HG03520 (cell line): Measurements from ENCODE around the gene DDX39B.
"Not testable (repeated sequence)": the region's sequence is repeated elsewhere in the genome, so short reads cannot be mapped to it uniquely, and the experiment has no call there.

Source experiments
- ATAC-seq: cut with Tn5 transposase; IDR thresholded peaks from one replicate; pipeline ENCODE4 v1.9.1; 2021; ENCODE audit warnings: mild to moderate bottlenecking, moderate library complexity; ENCODE audit not compliant: unreplicated experiment

The DDX39B gene

DNA sequence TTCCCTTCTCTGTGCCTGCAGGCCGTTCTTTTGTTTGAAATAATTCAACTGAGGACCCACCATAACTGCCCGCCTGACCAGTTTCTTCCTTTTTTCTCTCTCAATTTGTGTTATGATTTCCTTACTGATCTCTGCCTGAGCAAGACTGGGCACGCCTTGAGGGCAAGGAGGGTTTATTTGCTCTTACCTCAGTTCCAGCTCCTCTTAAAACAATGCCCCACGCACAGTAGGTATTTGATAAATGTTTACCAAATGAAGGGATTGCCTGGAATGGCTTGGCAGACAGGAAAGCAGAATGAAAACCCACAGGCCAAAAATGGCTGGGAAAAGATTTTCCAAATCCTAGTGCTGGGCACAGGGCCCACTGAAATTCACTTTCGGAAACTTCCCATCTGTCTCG, 54.1 kb downstream of the DDX39B start:
- not testable (repeated sequence) for ATAC-seq

DNA sequence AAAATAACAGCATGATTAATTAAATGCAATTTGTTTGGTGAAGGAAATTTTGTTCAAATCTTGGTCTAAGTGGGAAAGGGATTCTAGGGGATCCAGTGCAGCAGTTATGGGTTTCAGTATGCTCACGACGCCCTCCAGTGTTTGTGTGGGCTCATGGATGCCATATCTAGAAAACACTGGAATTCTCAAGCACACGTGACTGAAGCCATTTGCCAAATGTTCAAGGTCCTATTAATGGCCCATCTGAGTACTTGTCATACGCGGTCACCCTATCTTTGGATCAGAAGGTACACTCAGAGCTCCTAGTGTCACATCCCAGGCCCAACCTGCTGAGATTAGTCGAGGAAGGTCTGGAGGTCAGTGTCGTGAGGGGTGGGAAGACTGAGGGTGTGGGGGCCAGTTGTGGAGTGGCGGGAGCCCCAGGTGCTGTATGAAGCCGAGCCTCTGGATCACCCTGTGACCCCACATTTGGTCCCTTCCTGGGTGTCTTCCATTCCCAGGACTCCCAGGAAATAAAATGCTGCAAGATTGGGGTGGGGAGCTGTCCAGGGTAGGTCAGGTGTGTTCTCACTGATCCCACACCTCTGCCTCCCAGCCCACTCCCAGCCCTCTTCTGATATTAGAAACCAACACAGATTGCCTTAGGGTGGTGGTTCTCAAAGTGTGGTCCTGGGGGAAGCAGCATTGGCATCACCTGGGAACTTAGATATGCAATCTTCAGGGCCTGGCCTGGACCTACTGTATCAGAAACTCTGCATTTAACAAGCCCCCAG, 55.6 kb downstream of the DDX39B start:
- not testable (repeated sequence) for ATAC-seq

DNA sequence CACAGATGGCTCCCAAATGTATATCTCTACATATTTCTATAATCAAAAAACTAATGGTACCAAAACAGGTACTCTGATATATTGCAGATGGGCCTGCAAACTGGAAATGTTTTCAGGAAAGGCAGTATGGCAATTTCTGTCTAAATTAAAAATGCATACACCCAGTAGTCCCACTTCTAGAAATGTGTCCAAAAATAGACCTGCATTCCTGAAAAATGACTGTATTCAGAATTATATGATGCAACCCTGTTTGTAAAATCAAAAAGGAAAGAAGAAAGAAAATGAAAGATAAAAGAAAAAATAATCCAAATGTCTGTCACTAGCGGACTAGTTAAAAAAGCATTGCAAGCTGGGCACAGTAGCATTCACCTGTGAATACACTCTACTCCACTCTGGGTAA, 56.7 kb downstream of the DDX39B start:
- no peak for ATAC-seq

GRCh38 chr6:31483392-31483791, 58.4 kb downstream of the DDX39B start:
- ATAC-seq, result no peak

- no peak for ATAC-seq
Observed at GRCh38 chr6:31480574-31480973, 61.2 kb downstream of the DDX39B start.
